Measurements from ENCODE around the gene TPH2.

DNA sequence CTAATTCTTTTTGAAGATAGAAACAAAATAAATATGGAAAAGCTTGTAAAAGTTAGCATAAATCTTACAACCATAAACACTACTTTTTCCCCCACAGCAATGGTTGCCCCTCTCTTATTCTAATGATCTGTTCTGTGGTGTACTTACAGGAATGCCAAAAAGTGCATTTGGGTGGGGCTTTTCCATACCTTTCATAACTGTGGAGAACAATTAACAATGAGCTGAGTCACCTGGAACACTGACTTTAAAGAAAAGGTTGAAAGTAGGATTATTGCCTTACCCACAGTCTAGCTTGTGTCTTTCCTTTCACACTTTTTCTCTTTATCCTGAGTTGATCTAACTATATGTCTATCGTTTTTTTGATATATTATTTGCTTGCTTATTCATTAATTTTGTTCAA, 86.9 kb downstream of the TPH2 start:
- TF ChIP-seq, protein P1, sequence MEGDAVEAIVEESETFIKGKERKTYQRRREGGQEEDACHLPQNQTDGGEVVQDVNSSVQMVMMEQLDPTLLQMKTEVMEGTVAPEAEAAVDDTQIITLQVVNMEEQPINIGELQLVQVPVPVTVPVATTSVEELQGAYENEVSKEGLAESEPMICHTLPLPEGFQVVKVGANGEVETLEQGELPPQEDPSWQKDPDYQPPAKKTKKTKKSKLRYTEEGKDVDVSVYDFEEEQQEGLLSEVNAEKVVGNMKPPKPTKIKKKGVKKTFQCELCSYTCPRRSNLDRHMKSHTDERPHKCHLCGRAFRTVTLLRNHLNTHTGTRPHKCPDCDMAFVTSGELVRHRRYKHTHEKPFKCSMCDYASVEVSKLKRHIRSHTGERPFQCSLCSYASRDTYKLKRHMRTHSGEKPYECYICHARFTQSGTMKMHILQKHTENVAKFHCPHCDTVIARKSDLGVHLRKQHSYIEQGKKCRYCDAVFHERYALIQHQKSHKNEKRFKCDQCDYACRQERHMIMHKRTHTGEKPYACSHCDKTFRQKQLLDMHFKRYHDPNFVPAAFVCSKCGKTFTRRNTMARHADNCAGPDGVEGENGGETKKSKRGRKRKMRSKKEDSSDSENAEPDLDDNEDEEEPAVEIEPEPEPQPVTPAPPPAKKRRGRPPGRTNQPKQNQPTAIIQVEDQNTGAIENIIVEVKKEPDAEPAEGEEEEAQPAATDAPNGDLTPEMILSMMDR (IDR thresholded peaks at IDR 0.05) = no peak
- TF ChIP-seq POLR2A (IDR thresholded peaks at IDR 0.05) = no peak
